Liver (tissue), 3 donors: Measurements from ENCODE around the gene OR52I2.

Experiments
- CTCF ChIP-seq: fragments of 150-350 bp; IDR thresholded peaks from 2 replicates; pipeline ENCODE4 v1.5.1; 2017; ENCODE audit warnings: improper control_type of control experiment, low read depth, low read length; ENCODE audit not compliant: missing input control
- EGR1 ChIP-seq, 2 donors: IDR thresholded peaks; 2 replicates each; pipeline ENCODE4 v1.6.1; 2016 to 2018; ENCODE audit warnings: antibody characterized with exemption in 2 of 2, low read depth in 2 of 2
- MAX ChIP-seq: IDR thresholded peaks from 2 replicates; pipeline ENCODE4 v1.6.1; 2016; ENCODE audit warnings: antibody characterized with exemption
- RAD21 ChIP-seq, 2 donors: IDR thresholded peaks; 2 replicates each; pipeline ENCODE4 v1.6.1; 2016; ENCODE audit warnings: antibody characterized with exemption in 2 of 2, mild to moderate bottlenecking in 2 of 2
- donor health status: healthy.
- donor health status: healthy.

- TF ChIP-seq RAD21 (IDR thresholded peaks at IDR 0.05) (peak; percentile 16 to 19), MAX (peak; percentile 31), CTCF (no peak), EGR1 (IDR thresholded peaks at IDR 0.05; ENCODE audit: low read depth in 2 of 2) (peak in 1 of 2 donors; percentile 8)
Measured at GRCh38 chr11:4607781-4608666, 26.5 kb downstream of the OR52I2 start, which contains the start of gene TRIM68.
